CD4-positive, alpha-beta T cell (primary cell): ENCODE measurements around the gene LBR. TPM values are rescaled to one million over a fixed set of nuclear protein-coding genes. Genes with fewer than 3 reads are reported as not detected.

Experiments used
- ATAC-seq: fragments of 200-7000 bp; cut with Tn5 transposase; one replicate; pipeline ENCODE4 v1.10.0; 2022; ENCODE audit warnings: mild to moderate bottlenecking; ENCODE audit not compliant: poor library complexity
- CTCF ChIA-PET: fragments of 350-600 bp; sonication (Branson Sonifier 250); formaldehyde crosslinking; loops from one replicate; lab custom pipeline; 2021; ENCODE audit warnings: antibody characterized with exemption, inconsistent platforms; lab: Charles Lee
- POLR2A ChIA-PET: fragments of 350-600 bp; sonication (Branson Sonifier 250); formaldehyde crosslinking; loops from one replicate; lab custom pipeline; 2021; ENCODE audit warnings: antibody characterized with exemption, inconsistent platforms; lab: Charles Lee
- DNase-seq, 14 experiments: peaks; one replicate each; pipeline ENCODE4 v3.0.0-alpha.2; 2013 to 2020; ENCODE audit warnings: mixed read lengths in 2 of 14
- H3K27ac ChIP-seq, 2 donors: one replicate each; pipeline versions ENCODE4 v1.5.1 to v1.7.0; 2013; ENCODE audit warnings: low read length in 2 of 2, low read depth in 1 of 2, mild to moderate bottlenecking in 1 of 2
- H3K27me3 ChIP-seq, 2 experiments: 1 replicate in 1 of 2; 2 replicates in 1 of 2; pipeline versions ENCODE4 v1.6.1 to v1.7.0; 2013; ENCODE audit warnings: low read length in 2 of 2, control low read depth in 1 of 2, mild to moderate bottlenecking in 1 of 2, moderate library complexity in 1 of 2; ENCODE audit not compliant: insufficient read depth in 2 of 2, control insufficient read depth in 1 of 2
- H3K36me3 ChIP-seq: one replicate; pipeline ENCODE4 v1.6.1; 2013; ENCODE audit warnings: low read length, control low read depth; ENCODE audit not compliant: insufficient read depth
- H3K4me1 ChIP-seq: one replicate; pipeline ENCODE4 v1.6.1; 2013; ENCODE audit warnings: low read length, control low read depth; ENCODE audit not compliant: insufficient read depth
- H3K4me3 ChIP-seq: one replicate; pipeline ENCODE4 v1.5.1; 2013; ENCODE audit warnings: mild to moderate bottlenecking, low read length, moderate library complexity
- H3K9me3 ChIP-seq, 2 experiments: 1 replicate in 1 of 2; 2 replicates in 1 of 2; pipeline versions ENCODE4 v1.6.1 to v1.7.0; 2013; ENCODE audit warnings: low read length in 2 of 2, mild to moderate bottlenecking in 2 of 2, control low read depth in 1 of 2, moderate library complexity in 1 of 2; ENCODE audit not compliant: control insufficient read depth in 1 of 2, insufficient read depth in 1 of 2
- H3K27ac Mint-ChIP-seq: one replicate; pipeline ENCODE4 v1.8.0; 2020; ENCODE audit warnings: mixed read lengths
- H3K27me3 Mint-ChIP-seq: one replicate; pipeline ENCODE4 v1.8.0; 2021; ENCODE audit warnings: mixed read lengths
- H3K36me3 Mint-ChIP-seq: one replicate; pipeline ENCODE4 v1.8.0; 2021; ENCODE audit warnings: low read depth, mixed read lengths
- H3K4me1 Mint-ChIP-seq: one replicate; pipeline ENCODE4 v1.8.0; 2021; ENCODE audit warnings: low read depth, mixed read lengths
- H3K4me3 Mint-ChIP-seq: one replicate; pipeline ENCODE4 v1.8.0; 2020; ENCODE audit warnings: mild to moderate bottlenecking, mixed read lengths
- H3K9me3 Mint-ChIP-seq: one replicate; pipeline ENCODE4 v1.8.0; 2020; ENCODE audit warnings: mixed read lengths
- CTCF ChIP-seq: fragments of 200-600 bp; IDR thresholded peaks from one replicate; pipeline ENCODE4 v1.8.0; 2022; ENCODE audit warnings: antibody characterized with exemption, mild to moderate bottlenecking
- intact Hi-C, 2 experiments: fragments of 100-400 bp; cut with DNase I in 1 of 2; cut with micrococcal nuclease in 1 of 2; formaldehyde crosslinking; loops; one replicate each; pipeline versions ENCODE4 v1.15.1 to v1.9.0; 2023 to 2025; cut with DNase I, micrococcal nuclease
- total RNA-seq, 174 experiments: library from RNA in 2 of 174; stranded (reverse) in 2 of 174; gene quantifications; one replicate each; pipeline ENCODE4 v1.2.3 and lab custom pipeline; 2021 to 2026

LBR gene
- total RNA-seq, 2 experiments from 2014 or later: 118 to 129 TPM

GRCh38 chr1:225470211-225471108 lies 42.6 kb upstream of the LBR start:
- H3K4me3 Mint-ChIP-seq: no peak overlapping the region
- H3K4me1 Mint-ChIP-seq: peaks cover 48% of the 10 kb centered on the region
- no peak for DNase-seq
- ChIA-PET POLR2A (interaction anchor here (3.6 kb wide), 1 partner anchor 26 kb away, joined by 152 read pairs; no protein-coding TSS in a partner anchor), CTCF (no interaction called here)
- Histone ChIP-seq H3K27me3 (no peaks in the 10 kb centered on the region), H3K27ac (no peak overlapping the region), H3K4me3 (no peak overlapping the region), H3K36me3 (no peaks in the 10 kb centered on the region), H3K9me3 (no peaks in the 10 kb centered on the region), H3K4me1 (peaks cover 70% of the 10 kb centered on the region)
- ATAC-seq: no peak
- no peaks in the 10 kb centered on the region for H3K9me3 Mint-ChIP-seq
- H3K27me3 Mint-ChIP-seq: no peaks in the 10 kb centered on the region
- no peak for TF ChIP-seq CTCF
- intact Hi-C loops: loop anchor here in 1 of 2 experiments (5.0 kb wide), 1 partner anchor 592 kb away; the partner anchor contains the start of gene H3-3A
- H3K27ac Mint-ChIP-seq: no peak overlapping the region
- H3K36me3 Mint-ChIP-seq: no peaks in the 10 kb centered on the region

GRCh38 chr1:225469051-225469450 lies 41.2 kb upstream of the LBR start:
- ChIA-PET CTCF (interaction anchor here (1.4 to 1.5 kb wide), 2 partner anchors 308 to 519 kb away, joined by 4 read pairs; partner anchors contain the start of gene SRP9), POLR2A (interaction anchor here (0.6 to 3.6 kb wide), 9 partner anchors 15 to 595 kb away, joined by 3 to 152 read pairs (median 30); partner anchors contain the start of genes H3-3A, LBR and SRP9)
- H3K4me3 Mint-ChIP-seq: peak overlapping the region; percentile 96
- Histone ChIP-seq H3K4me3 (no peak overlapping the region), H3K4me1 (peaks cover 59% of the 10 kb centered on the region), H3K36me3 (no peaks in the 10 kb centered on the region), H3K27me3 (no peaks in the 10 kb centered on the region), H3K27ac (peak overlapping the region in 1 of 2 donors; percentile 92), H3K9me3 (no peaks in the 10 kb centered on the region)
- intact Hi-C loops: loop anchor here (5.0 kb wide), 2 partner anchors 308 to 453 kb away; partner anchors contain the start of genes PYCR2 (in 1 of the 2) and SRP9 (in 1 of the 2)
- no peaks in the 10 kb centered on the region for H3K9me3 Mint-ChIP-seq
- H3K36me3 Mint-ChIP-seq: no peaks in the 10 kb centered on the region
- H3K4me1 Mint-ChIP-seq: peaks cover 43% of the 10 kb centered on the region
- peak overlapping the region; percentile 99 for H3K27ac Mint-ChIP-seq
- H3K27me3 Mint-ChIP-seq: no peaks in the 10 kb centered on the region
- no peak for ATAC-seq
- no peak for TF ChIP-seq CTCF
- no peak for DNase-seq

- ATAC-seq: no peak
- CTCF ChIA-PET: interaction anchor here (1.4 to 1.5 kb wide), 2 partner anchors 309 to 519 kb away, joined by 4 read pairs; partner anchors contain the start of gene SRP9
- peak overlapping the region; percentile 96 for H3K4me3 Mint-ChIP-seq
Observed at GRCh38 chr1:225468270-225469020, 40.6 kb upstream of the LBR start.

More at GRCh38 chr1:225468270-225469020, 40.6 kb upstream of the LBR start:
- peak overlapping the region; percentile 79 for H3K4me3 ChIP-seq
- intact Hi-C loops: loop anchor here (5.0 kb wide), 2 partner anchors 309 to 454 kb away; partner anchors contain the start of genes PYCR2 (in 1 of the 2) and SRP9 (in 1 of the 2)
- peak overlapping the region; percentile 99 for H3K27ac Mint-ChIP-seq
- H3K36me3 Mint-ChIP-seq: no peaks in the 10 kb centered on the region
- no peaks in the 10 kb centered on the region for H3K9me3 ChIP-seq
- no peak for TF ChIP-seq CTCF
- H3K36me3 ChIP-seq: no peaks in the 10 kb centered on the region
- H3K27ac ChIP-seq: peak overlapping the region; percentile 92 to 94
- H3K4me1 Mint-ChIP-seq: peaks cover 40% of the 10 kb centered on the region
- H3K4me1 ChIP-seq: peaks cover 59% of the 10 kb centered on the region
- peak in 4 of 14 experiments; percentile 35 to 55 (median 45) for DNase-seq
- POLR2A ChIA-PET: interaction anchor here (0.5 to 3.6 kb wide), 22 partner anchors 8 to 1470 kb away, joined by 3 to 152 read pairs (median 6); partner anchors contain the start of genes DEGS1, H3-3A, LBR and PYCR2
- no peaks in the 10 kb centered on the region for H3K27me3 ChIP-seq
- H3K9me3 Mint-ChIP-seq: no peaks in the 10 kb centered on the region
- H3K27me3 Mint-ChIP-seq: no peaks in the 10 kb centered on the region
